ENCODE measurements around the gene LAMP5. TPM values are rescaled to one million over a fixed set of nuclear protein-coding genes. Genes with fewer than 3 reads are reported as not detected.

Gene LAMP5
- total RNA-seq, 4 donors from 2014 or later: not detected

GRCh38 chr20:9490631-9491030, 23.8 kb upstream of the LAMP5 start:
- ATAC-seq (ENCODE audit: low FRiP score) (no peak), DNase-seq (ENCODE audit: low spot score) (no peak)
- TF ChIP-seq, protein P1, sequence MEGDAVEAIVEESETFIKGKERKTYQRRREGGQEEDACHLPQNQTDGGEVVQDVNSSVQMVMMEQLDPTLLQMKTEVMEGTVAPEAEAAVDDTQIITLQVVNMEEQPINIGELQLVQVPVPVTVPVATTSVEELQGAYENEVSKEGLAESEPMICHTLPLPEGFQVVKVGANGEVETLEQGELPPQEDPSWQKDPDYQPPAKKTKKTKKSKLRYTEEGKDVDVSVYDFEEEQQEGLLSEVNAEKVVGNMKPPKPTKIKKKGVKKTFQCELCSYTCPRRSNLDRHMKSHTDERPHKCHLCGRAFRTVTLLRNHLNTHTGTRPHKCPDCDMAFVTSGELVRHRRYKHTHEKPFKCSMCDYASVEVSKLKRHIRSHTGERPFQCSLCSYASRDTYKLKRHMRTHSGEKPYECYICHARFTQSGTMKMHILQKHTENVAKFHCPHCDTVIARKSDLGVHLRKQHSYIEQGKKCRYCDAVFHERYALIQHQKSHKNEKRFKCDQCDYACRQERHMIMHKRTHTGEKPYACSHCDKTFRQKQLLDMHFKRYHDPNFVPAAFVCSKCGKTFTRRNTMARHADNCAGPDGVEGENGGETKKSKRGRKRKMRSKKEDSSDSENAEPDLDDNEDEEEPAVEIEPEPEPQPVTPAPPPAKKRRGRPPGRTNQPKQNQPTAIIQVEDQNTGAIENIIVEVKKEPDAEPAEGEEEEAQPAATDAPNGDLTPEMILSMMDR (IDR thresholded peaks at IDR 0.05): no peak

GRCh38 chr20:9491324-9491723, 23.1 kb upstream of the LAMP5 start:
- ATAC-seq (ENCODE audit: low FRiP score) (no peak), DNase-seq (ENCODE audit: low spot score) (no peak)
- TF ChIP-seq, protein P1 (IDR thresholded peaks at IDR 0.05): no peak

- TF ChIP-seq, protein P1 (IDR thresholded peaks at IDR 0.05): no peak
- DNase-seq (ENCODE audit: low spot score) (no peak), ATAC-seq (ENCODE audit: low FRiP score) (no peak)
Measured at GRCh38 chr20:9492067-9492466, 22.3 kb upstream of the LAMP5 start.

GRCh38 chr20:9493803-9494202, 20.6 kb upstream of the LAMP5 start:
- DNase-seq (ENCODE audit: low spot score): no peak
- TF ChIP-seq, protein P1 (IDR thresholded peaks at IDR 0.05): no peak
- ATAC-seq (ENCODE audit: low FRiP score): no peak

DNA sequence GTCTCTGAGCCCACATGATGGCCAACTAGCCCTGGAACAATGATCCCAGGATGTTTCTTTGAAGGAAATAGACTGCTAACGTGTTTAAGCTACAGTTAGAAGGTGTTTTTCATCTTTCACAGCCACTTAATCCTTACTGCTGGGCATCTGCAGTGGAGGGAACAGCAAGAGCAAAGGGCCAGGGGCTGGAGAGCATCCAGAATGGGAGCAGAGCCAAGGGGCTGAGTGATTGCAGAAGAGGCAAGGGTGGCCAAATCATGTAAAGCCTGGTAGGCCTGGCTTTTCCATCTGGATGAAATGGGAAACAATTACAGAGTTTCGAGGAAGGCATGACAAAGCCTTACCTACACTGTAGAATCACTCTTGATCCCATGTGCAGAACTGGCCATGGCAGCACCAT, 18.7 kb upstream of the LAMP5 start:
- TF ChIP-seq, protein P1 (IDR thresholded peaks at IDR 0.05): no peak
- no peak for ATAC-seq (ENCODE audit: low FRiP score)
- DNase-seq (ENCODE audit: low spot score): no peak

DNA sequence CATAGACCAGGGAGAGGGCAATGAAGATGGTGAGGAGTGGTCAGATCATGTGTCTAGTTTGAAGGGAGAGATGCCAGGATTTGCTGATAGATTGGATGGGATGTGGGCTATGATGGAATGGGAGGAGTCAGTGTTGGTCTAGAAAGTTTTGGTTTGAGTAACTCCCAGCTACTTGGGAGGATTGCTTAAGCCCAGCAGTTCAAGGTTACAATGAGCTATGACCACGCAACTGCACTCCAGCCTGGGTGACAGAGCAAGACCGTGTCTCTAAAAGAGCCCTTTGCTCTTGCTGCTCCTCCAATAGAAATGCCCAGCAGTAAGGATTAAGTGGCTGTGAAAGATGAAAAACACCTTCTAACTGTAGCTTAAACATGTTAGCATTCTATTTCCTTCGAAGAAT, 18.2 kb upstream of the LAMP5 start:
- TF ChIP-seq, protein P1 (IDR thresholded peaks at IDR 0.05): no peak
- DNase-seq (ENCODE audit: low spot score): no peak
- no peak for ATAC-seq (ENCODE audit: low FRiP score)

- TF ChIP-seq, protein P1 (IDR thresholded peaks at IDR 0.05): no peak
- DNase-seq (ENCODE audit: low spot score) (no peak), ATAC-seq (ENCODE audit: low FRiP score) (no peak)
Measured at GRCh38 chr20:9498322-9498721, 16.1 kb upstream of the LAMP5 start.

All from omental fat pad (tissue), 4 donors.